IPS-NIHi11 (cell line): ENCODE data around the gene ETS1.
A peak's percentile ranks its signal among the peaks of the same experiment; 100 is the strongest.

Source experiments
- DNase-seq: peaks from one replicate; pipeline ENCODE4 v3.0.0; 2012; ENCODE audit warnings: mixed read lengths, low spot score

The ETS1 gene

GRCh38 chr11:128432926-128433325 is 154.4 kb downstream of the ETS1 start:
- DNase-seq, result no peak

- DNase-seq, result no peak
These were observed 155.4 kb downstream of the ETS1 start for GRCh38 chr11:128431931-128432330.

GRCh38 chr11:128428935-128429334 is 158.4 kb downstream of the ETS1 start:
- DNase-seq, result no peak

GRCh38 chr11:128424851-128425285 is 162.5 kb downstream of the ETS1 start:
- no peak for DNase-seq

- DNase-seq, result peak; percentile 40
These were observed 163.1 kb downstream of the ETS1 start for GRCh38 chr11:128424271-128424711.

- no peak for DNase-seq
These were observed 164.6 kb downstream of the ETS1 start for GRCh38 chr11:128422576-128423370.

- no peak for DNase-seq
These were observed 165.6 kb downstream of the ETS1 start for GRCh38 chr11:128421577-128422330.

- DNase-seq, result no peak
These were observed 166.4 kb downstream of the ETS1 start for GRCh38 chr11:128420951-128421350.

- DNase-seq, result no peak
These were observed 167.1 kb downstream of the ETS1 start for GRCh38 chr11:128420265-128420664.

GRCh38 chr11:128419012-128419767 is 168.2 kb downstream of the ETS1 start:
- no peak for DNase-seq

GRCh38 chr11:128417607-128418324 is 169.6 kb downstream of the ETS1 start:
- DNase-seq, result no peak

GRCh38 chr11:128416976-128417375 is 170.4 kb downstream of the ETS1 start:
- no peak for DNase-seq

- no peak for DNase-seq
These were observed 171.8 kb downstream of the ETS1 start for GRCh38 chr11:128415539-128415938.

GRCh38 chr11:128412847-128413791 is 174.2 kb downstream of the ETS1 start:
- DNase-seq, result no peak

GRCh38 chr11:128411812-128412211 is 175.5 kb downstream of the ETS1 start:
- DNase-seq, result no peak

- DNase-seq, result no peak
These were observed 176.2 kb downstream of the ETS1 start for GRCh38 chr11:128411150-128411549.

GRCh38 chr11:128409476-128409875 is 177.9 kb downstream of the ETS1 start:
- no peak for DNase-seq
